T-helper 1 cell treated with Interleukin-12 subunit alpha and Interleukin-12 subunit beta and Interleukin-4 antibody, amounts not matched to agents 30 μg/mL and 1 μg/mL, for 36 hours (primary cell): ENCODE results near the gene VPS8.

Source experiments
- H3K27ac Mint-ChIP-seq: one replicate; pipeline ENCODE4 v1.8.0; 2021; ENCODE audit warnings: mild to moderate bottlenecking, mixed read lengths
- H3K27me3 Mint-ChIP-seq: one replicate; pipeline ENCODE4 v1.8.0; 2021; ENCODE audit warnings: low read depth, mixed read lengths
- H3K36me3 Mint-ChIP-seq: one replicate; pipeline ENCODE4 v1.8.0; 2021; ENCODE audit warnings: low read depth, mixed read lengths
- H3K4me1 Mint-ChIP-seq: one replicate; pipeline ENCODE4 v1.8.0; 2021; ENCODE audit warnings: low read depth, mixed read lengths
- H3K4me3 Mint-ChIP-seq: one replicate; pipeline ENCODE4 v1.8.0; 2021; ENCODE audit warnings: mild to moderate bottlenecking, moderate library complexity, mixed read lengths
- H3K9me3 Mint-ChIP-seq: one replicate; pipeline ENCODE4 v1.8.0; 2021; ENCODE audit warnings: mixed read lengths

VPS8 gene

DNA sequence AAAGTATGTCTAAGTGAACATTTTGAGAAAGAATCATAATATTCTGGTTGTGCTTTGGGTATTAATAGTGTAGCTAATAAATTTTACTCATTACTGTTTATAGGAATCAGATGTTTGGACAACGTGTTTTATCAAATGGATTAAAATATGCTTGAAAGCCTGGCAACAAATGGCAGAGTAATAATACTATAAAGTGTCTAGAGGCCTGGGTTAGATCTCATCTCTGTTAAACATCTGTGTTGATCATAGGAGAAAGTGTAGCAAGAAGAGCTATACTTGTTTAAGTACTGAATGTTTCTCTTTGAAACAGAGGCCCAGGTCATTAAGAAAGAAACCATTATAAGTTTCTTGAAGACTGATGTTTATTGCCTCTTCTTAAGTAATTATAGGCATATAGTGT lies 30.5 kb downstream of the VPS8 start:
- Mint-ChIP-seq H3K4me3 (no peak overlapping the region), H3K27me3 (no peaks in the 10 kb centered on the region), H3K36me3 (peaks cover 25% of the 10 kb centered on the region), H3K27ac (no peak overlapping the region), H3K4me1 (no peaks in the 10 kb centered on the region), H3K9me3 (no peaks in the 10 kb centered on the region)

DNA sequence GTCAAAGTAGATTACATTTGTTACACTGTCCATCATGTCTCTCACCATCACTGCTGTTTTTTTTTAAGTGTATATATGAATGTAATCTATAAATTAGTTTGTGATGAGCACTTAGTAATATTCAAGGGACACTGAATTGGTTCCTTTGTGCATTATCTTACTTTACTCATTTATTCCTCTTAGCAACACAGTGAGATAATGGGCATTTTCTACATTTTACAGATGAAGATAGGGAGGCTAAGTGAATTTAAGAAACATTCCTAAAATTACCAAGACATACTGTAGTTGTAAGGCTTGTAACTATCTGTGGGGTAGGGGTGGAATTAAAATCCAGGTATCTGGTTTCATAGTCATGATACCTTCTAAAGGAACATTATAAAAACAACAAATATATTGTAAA lies 33.9 kb downstream of the VPS8 start:
- Mint-ChIP-seq H3K4me1 (no peaks in the 10 kb centered on the region), H3K27ac (no peak overlapping the region)

DNA sequence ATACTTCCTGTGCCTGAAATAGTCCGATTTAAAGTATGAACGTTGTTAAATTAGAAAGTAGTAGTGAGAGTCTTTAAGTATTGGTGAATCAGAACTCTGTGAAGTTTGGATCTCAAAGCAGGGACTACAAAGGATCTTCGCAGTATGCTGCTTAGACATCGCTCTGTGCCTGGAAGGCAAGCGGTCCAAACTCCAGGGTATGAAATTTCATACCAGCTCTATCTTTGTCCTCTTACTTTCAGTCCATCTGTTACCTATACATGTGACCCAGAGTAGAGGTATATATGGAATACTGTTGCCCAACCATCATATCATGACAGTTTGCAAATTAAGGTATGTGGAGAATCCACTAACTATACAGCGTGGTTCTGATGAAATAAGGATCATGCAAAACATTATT lies 34.5 kb downstream of the VPS8 start:
- Mint-ChIP-seq H3K4me1 (no peaks in the 10 kb centered on the region), H3K27me3 (no peaks in the 10 kb centered on the region), H3K9me3 (no peaks in the 10 kb centered on the region), H3K4me3 (no peak overlapping the region), H3K36me3 (peaks cover 20% of the 10 kb centered on the region), H3K27ac (no peak overlapping the region)

More for the DNA sequence above, 33.9 kb downstream of the VPS8 start:
- H3K4me3 Mint-ChIP-seq, result no peak overlapping the region
- peaks cover 17% of the 10 kb centered on the region for H3K36me3 Mint-ChIP-seq
- H3K9me3 Mint-ChIP-seq, result no peaks in the 10 kb centered on the region
- H3K27me3 Mint-ChIP-seq, result no peaks in the 10 kb centered on the region

DNA sequence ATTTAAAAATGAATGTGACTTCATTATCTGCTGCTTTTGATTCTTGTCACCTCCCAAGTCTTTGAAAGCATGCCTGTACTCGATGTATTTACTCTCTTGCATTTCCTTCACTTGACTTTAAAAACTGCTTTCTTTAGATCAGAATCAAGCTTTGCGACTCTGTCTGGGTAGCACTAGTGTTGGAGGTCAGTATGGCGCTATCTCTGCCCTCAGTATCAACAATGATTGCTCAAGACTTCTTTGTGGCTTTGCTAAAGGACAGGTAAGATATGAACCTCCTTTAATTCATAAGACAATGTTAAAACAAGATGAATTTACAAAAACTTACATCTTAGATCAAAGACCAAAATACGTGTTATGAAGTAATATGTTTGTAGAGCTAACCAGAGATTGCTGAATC lies 37.0 kb downstream of the VPS8 start:
- no peaks in the 10 kb centered on the region for H3K27me3 Mint-ChIP-seq
- no peaks in the 10 kb centered on the region for H3K9me3 Mint-ChIP-seq
- no peak overlapping the region for H3K4me3 Mint-ChIP-seq
- peaks cover 36% of the 10 kb centered on the region for H3K36me3 Mint-ChIP-seq
- H3K4me1 Mint-ChIP-seq, result no peaks in the 10 kb centered on the region
- H3K27ac Mint-ChIP-seq, result no peak overlapping the region

DNA sequence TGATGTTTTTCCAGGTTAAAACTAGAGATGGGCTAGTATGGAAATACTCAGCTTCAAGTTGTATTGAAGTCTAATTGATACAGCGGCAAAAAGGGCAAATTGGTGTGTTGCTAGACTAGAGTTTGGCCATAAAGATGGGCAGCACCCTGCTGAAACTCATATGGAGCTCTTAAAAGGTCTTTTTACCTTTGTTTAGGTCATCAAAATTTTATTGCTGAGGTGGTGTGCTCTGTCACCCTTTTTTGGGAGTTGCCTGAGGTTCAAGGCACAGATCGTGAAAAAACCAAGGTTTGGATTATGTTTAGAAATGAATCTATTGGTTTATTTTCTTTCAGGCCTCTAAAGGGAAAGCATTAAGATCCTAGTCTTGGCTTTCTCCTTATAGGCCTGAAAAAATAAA lies 38.2 kb downstream of the VPS8 start:
- Mint-ChIP-seq H3K4me1 (no peaks in the 10 kb centered on the region), H3K4me3 (no peak overlapping the region), H3K27ac (no peak overlapping the region), H3K27me3 (no peaks in the 10 kb centered on the region), H3K9me3 (no peaks in the 10 kb centered on the region), H3K36me3 (peaks cover 46% of the 10 kb centered on the region)

DNA sequence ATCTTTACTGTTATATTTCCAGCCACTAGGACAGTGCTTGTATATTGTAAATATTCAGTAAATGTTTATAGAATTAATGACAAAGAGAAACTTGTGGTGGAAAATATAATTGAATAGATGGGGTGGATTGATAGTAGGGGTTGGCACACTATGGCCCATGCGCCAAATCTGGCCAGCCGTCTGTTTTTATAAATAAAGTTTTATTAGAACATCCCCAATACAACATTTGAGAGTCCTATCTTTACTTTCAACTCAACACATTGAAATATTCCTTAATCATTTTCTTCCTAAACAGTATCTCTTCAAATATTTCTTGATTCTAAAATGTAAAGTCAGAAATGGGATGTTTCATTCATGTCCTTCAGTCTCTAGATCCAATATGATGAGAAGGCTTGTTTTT lies 45.1 kb downstream of the VPS8 start:
- H3K36me3 Mint-ChIP-seq, result peaks cover 62% of the 10 kb centered on the region
- no peaks in the 10 kb centered on the region for H3K4me1 Mint-ChIP-seq
- no peak overlapping the region for H3K4me3 Mint-ChIP-seq
- H3K27me3 Mint-ChIP-seq, result no peaks in the 10 kb centered on the region
- H3K9me3 Mint-ChIP-seq, result no peaks in the 10 kb centered on the region
- no peak overlapping the region for H3K27ac Mint-ChIP-seq

DNA sequence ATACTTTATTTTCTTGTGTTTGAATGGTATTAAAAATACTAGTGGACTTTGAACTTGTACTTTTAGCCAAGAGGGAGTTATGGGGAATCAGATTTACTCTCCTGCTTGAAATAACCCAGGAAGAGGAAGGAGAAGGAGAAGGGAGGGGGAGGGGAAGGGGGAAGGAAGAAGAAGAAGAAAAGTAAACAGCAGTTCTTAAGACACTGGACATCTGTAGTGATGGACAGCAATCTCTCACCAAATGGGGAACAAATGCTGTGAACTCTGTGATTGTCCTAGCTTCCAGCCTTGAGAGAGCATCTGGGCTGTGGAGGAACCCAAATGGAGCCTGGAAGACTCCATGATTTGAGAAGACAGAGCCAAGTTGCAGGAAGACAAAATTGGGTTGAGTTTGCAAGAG lies 52.0 kb downstream of the VPS8 start:
- Mint-ChIP-seq H3K4me3 (no peak overlapping the region), H3K4me1 (no peaks in the 10 kb centered on the region), H3K27me3 (no peaks in the 10 kb centered on the region), H3K9me3 (no peaks in the 10 kb centered on the region), H3K36me3 (peaks cover 45% of the 10 kb centered on the region), H3K27ac (no peak overlapping the region)

DNA sequence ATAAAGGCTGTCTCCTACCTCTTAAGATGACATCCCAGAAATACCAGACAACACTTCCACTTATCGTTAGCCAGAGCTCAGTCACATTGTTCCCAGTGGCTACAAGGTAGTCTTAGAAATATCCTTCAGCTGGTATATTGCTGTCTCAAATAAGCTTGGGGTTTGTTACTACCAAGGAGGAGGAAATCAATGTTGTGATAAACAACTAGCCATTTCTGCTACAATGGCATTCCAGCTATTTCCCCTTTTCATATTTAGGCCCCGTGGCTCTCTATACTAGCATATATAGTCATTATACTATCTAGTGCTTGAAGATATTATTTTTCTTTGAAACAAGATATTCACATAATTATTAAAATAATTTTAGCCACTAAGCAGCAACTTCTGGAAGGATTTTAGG lies 56.5 kb downstream of the VPS8 start:
- no peaks in the 10 kb centered on the region for H3K9me3 Mint-ChIP-seq
- H3K36me3 Mint-ChIP-seq, result peaks cover 50% of the 10 kb centered on the region
- no peak overlapping the region for H3K4me3 Mint-ChIP-seq
- H3K4me1 Mint-ChIP-seq, result peaks cover 16% of the 10 kb centered on the region
- no peak overlapping the region for H3K27ac Mint-ChIP-seq
- no peaks in the 10 kb centered on the region for H3K27me3 Mint-ChIP-seq

DNA sequence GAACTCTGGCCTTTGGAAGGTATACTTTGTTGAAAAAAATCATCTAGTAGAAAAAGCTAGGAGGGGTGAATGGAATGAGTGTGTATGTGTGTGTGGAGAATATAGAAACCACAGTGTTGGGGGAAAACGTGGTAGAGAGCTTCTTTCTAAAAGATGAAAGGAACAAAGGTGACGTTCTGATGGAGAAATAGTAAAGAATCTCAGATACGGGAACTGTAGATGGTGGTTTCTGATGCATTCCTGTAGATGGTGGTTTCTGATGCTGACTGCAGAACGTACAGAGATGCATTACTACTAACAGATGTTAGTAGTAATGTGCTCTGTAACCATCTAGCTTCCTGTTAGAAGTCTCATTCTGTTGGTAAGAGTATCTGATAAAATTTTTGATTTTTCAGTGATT lies 60.2 kb downstream of the VPS8 start:
- Mint-ChIP-seq H3K36me3 (peaks cover 35% of the 10 kb centered on the region), H3K27ac (peak overlapping the region; percentile 69), H3K27me3 (no peaks in the 10 kb centered on the region), H3K9me3 (no peaks in the 10 kb centered on the region), H3K4me3 (peak overlapping the region; percentile 25), H3K4me1 (peaks cover 19% of the 10 kb centered on the region)

DNA sequence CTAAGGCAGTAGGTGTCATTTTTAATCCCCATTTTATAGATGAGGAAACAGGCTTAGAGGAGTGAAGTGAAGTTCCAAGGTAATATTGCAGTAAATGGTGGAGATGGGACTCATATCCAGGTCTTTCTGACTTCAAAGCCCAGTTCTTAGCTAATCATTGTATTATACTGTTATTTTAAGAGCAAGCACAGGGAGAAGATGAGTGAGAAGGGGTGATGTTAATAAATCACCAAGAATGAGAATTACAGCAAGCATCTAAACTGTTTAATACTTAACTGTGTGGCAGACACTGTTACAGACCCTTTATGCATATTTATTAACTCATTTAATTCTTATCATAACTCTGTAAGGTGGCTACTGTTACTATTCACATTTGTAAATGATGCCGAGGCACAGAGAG lies 61.2 kb downstream of the VPS8 start:
- Mint-ChIP-seq H3K4me3 (no peak overlapping the region), H3K36me3 (peaks cover 35% of the 10 kb centered on the region), H3K27ac (no peak overlapping the region), H3K27me3 (no peaks in the 10 kb centered on the region), H3K4me1 (peaks cover 19% of the 10 kb centered on the region), H3K9me3 (no peaks in the 10 kb centered on the region)

DNA sequence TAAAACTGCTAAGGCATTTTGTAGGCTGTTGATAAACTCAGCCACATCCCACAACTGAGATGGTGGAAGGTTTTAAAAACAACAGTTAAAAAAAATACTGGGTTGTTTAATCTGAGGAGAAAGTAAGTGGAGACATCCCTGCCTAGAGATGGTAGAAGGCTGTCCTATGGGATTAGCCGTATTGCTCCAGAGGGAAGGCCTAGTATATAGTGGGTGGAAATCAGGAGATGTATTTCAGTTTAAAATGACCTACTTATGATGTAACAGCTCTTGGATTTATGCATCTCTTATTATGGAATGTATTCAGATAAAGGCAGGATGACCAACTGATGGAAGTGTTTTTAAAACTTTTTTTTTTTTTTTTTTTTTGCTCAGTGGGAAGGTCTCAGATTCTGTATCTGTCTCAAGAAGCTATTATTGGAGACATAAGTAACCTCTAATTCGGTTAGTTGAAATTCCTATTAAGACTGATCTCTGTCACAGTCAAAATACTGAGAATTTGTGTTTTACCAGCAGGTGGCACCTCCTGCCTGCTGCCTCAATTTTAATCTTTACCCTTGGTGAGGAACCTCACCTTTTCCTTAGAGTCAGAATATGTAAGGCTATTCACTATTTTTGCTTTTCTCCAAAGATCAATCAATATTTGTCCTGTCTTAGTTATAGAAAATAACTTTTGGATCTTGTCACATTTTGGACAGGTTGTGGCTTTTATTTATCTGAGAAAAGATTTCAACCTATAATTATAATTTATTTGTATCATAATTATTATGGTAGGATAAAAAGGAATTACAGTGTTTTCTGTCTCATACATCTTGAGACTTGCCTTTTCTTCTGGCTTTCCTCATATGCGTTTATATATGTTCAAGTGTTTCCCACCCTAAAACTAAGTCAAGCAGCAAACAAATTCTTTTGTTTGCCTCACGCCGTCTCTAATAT lies 63.0 kb downstream of the VPS8 start:
- no peak overlapping the region for H3K4me3 Mint-ChIP-seq
- no peaks in the 10 kb centered on the region for H3K9me3 Mint-ChIP-seq
- peaks cover 19% of the 10 kb centered on the region for H3K4me1 Mint-ChIP-seq
- H3K27ac Mint-ChIP-seq, result no peak overlapping the region
- peaks cover 28% of the 10 kb centered on the region for H3K36me3 Mint-ChIP-seq
- H3K27me3 Mint-ChIP-seq, result no peaks in the 10 kb centered on the region

DNA sequence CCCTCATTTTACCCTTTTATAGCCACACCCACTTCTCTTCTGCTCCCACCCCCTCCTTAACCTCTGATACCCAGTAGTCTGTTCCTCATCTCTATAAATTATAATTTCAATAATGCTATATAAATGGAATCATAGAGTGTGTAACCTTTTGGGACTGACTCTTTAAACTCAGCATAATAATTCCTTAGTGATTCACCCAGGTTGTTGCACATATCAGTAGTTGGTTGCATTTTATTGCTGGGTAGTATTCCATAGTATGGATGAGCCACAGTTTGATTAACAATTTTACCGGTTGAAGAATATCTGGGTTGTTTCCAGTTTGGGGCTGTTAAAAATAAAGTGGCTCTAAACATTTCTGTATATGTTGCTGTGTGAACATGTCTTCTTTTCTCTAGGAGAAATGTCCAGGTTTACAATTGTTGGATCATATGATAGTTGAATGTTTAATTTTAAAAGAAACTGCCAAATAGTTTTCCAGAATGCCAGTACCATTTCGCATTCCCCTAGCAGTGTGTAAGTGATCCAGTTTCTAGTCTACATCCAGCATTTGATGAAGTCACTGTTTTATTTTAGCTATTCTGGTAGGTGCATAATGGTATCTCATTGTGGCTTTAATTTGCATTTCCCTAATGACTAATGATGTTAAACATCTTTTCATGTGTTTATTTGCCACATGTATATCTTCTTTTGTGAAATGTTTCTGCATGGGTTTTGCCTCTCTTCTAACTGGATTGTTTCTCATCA lies 68.5 kb downstream of the VPS8 start:
- H3K4me1 Mint-ChIP-seq, result peaks cover 3% of the 10 kb centered on the region
- no peaks in the 10 kb centered on the region for H3K9me3 Mint-ChIP-seq
- H3K36me3 Mint-ChIP-seq, result peaks cover 39% of the 10 kb centered on the region
- H3K4me3 Mint-ChIP-seq, result no peak overlapping the region
- no peaks in the 10 kb centered on the region for H3K27me3 Mint-ChIP-seq
- no peak overlapping the region for H3K27ac Mint-ChIP-seq

DNA sequence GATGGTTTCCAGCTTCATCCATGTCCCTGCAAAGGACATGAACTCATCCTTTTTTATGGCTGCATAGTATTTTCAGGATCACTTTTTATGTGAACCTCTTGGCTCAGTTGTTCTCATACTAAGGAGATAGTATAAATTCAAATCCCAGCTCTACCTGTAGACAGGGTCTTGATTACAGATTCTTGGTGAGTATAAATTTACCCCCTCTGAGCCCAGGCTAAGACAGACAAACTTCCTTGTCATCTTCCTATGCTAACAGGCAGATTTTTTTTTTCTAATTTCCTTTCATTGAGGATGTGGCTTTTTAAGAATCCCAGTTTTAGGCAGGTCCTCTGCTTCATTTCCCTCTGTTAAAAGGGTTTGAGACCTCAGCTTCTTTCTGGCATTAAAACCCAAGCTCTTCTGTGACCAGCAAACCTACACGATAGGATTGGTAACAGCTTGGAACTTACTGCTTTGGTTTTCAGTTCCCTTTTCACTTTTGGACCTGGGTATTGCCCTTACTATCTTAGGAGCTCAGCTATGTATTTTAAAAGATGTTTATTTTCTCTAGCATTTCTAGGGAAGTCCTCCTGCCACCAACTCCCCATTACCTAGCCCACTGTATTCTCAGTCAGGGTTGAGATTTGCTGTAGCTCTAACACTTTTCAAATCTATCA lies 72.5 kb downstream of the VPS8 start:
- H3K27ac Mint-ChIP-seq, result no peak overlapping the region
- no peak overlapping the region for H3K4me3 Mint-ChIP-seq
- no peaks in the 10 kb centered on the region for H3K9me3 Mint-ChIP-seq
- peaks cover 29% of the 10 kb centered on the region for H3K36me3 Mint-ChIP-seq
- H3K27me3 Mint-ChIP-seq, result no peaks in the 10 kb centered on the region
- H3K4me1 Mint-ChIP-seq, result peaks cover 3% of the 10 kb centered on the region

DNA sequence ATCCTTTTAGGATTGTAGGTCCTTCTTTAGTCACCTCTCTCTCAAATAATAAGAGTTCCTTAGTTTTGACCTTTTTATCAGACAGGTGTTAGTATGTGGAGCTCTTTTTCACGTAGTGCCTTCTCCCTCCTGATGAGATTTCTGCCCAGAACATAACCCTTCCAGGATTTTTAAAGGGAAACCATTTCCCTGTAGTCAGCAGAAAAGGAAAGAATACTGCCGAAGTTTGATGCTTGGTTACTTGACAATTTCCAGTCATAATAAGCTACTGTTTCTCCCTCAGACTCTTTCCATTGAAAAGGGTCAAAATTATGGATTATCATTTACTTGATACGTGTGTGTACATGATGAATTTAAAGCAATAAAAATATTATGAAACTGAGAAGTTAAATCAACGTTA lies 73.1 kb downstream of the VPS8 start:
- Mint-ChIP-seq H3K27ac (no peak overlapping the region), H3K9me3 (no peaks in the 10 kb centered on the region), H3K36me3 (peaks cover 28% of the 10 kb centered on the region), H3K4me1 (peaks cover 3% of the 10 kb centered on the region), H3K4me3 (no peak overlapping the region), H3K27me3 (no peaks in the 10 kb centered on the region)

DNA sequence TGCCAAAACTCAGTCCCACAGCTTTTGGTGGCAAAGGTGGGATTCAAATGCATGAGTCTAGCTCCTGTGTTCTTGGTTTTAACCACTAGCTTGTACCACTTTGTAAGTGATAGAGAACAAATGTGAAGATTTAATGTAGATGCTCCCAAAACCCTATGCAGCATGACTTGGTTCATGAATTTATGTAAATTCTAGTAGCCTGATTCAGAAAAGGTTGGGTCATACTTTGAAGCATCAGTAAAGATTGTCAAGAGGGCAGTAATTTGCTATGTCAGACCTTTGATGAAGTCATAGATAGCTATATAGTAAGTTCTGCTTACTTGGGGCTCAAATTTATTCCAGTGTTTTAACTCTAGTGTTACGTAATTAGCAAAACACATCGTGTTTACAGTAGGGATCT lies 75.6 kb downstream of the VPS8 start:
- Mint-ChIP-seq H3K4me3 (no peak overlapping the region), H3K27ac (no peak overlapping the region), H3K36me3 (peaks cover 21% of the 10 kb centered on the region)

More for the DNA sequence above, 75.6 kb downstream of the VPS8 start:
- peaks cover 3% of the 10 kb centered on the region for H3K4me1 Mint-ChIP-seq
- no peaks in the 10 kb centered on the region for H3K27me3 Mint-ChIP-seq
- no peaks in the 10 kb centered on the region for H3K9me3 Mint-ChIP-seq
